GM12878 (cell line): Measurements from ENCODE around the gene DAAM2.

Experiments
- CEBPB ChIP-seq, 2 experiments: fragments of 150-350 bp in 1 of 2; IDR thresholded peaks; 2 replicates each; pipeline ENCODE4 v1.6.1; 2012 to 2014; ENCODE audit warnings: low read depth in 2 of 2, low read length in 2 of 2, borderline replicate concordance in 1 of 2, inconsistent platforms in 1 of 2
- CHD2 ChIP-seq: IDR thresholded peaks from 2 replicates; pipeline ENCODE4 v1.6.1; 2011; ENCODE audit warnings: low read depth, low read length, improper control_type of control experiment, borderline replicate concordance
- FOS ChIP-seq: IDR thresholded peaks from 3 replicates; pipeline ENCODE4 v1.6.1; 2011; ENCODE audit warnings: borderline replicate concordance; ENCODE audit not compliant: insufficient read length; ENCODE audit errors: extremely low read depth
- GABPA ChIP-seq: IDR thresholded peaks from 2 replicates; pipeline ENCODE4 v1.6.1; 2014; ENCODE audit warnings: antibody characterized with exemption, low read depth, mild to moderate bottlenecking, inconsistent platforms
- MEF2A ChIP-seq: IDR thresholded peaks from 2 replicates; pipeline ENCODE4 v1.6.1; 2011; ENCODE audit warnings: low read depth, mild to moderate bottlenecking, low read length, moderate library complexity; ENCODE audit not compliant: insufficient read depth
- MEF2B ChIP-seq: fragments of 450-650 bp; IDR thresholded peaks from 2 replicates; pipeline ENCODE4 v1.6.1; 2018; ENCODE audit warnings: mild to moderate bottlenecking, moderate library complexity; ENCODE audit not compliant: partially characterized antibody, poor library complexity, severe bottlenecking
- PKNOX1 ChIP-seq: fragments of 450-650 bp; IDR thresholded peaks from 2 replicates; pipeline ENCODE4 v1.6.1; 2016; ENCODE audit warnings: mild to moderate bottlenecking
- POLR2A ChIP-seq: IDR thresholded peaks from 2 replicates; pipeline ENCODE4 v1.6.1; 2011; ENCODE audit warnings: low read depth, mild to moderate bottlenecking, low read length
- POLR2AphosphoS2 ChIP-seq: IDR thresholded peaks from 2 replicates; pipeline ENCODE4 v1.6.1; 2011; ENCODE audit warnings: low read depth, mild to moderate bottlenecking, low read length, improper control_type of control experiment, moderate library complexity
- SMC3 ChIP-seq: IDR thresholded peaks from 2 replicates; pipeline ENCODE4 v1.6.1; 2011; ENCODE audit warnings: low read length, improper control_type of control experiment, borderline replicate concordance
- SUZ12 ChIP-seq: fragments of 200-600 bp; sonication (generic); IDR thresholded peaks from one replicate; pipeline ENCODE4 v1.6.1; 2018; ENCODE audit warnings: antibody characterized with exemption, mild to moderate bottlenecking; ENCODE audit not compliant: unreplicated experiment
- USF2 ChIP-seq: IDR thresholded peaks from 2 replicates; pipeline ENCODE4 v1.6.1; 2011; ENCODE audit warnings: low read depth, low read length, improper control_type of control experiment, borderline replicate concordance
- ZNF207 ChIP-seq: fragments of 450-650 bp; IDR thresholded peaks from 2 replicates; pipeline ENCODE4 v1.6.1; 2014; ENCODE audit warnings: antibody characterized with exemption, mild to moderate bottlenecking, borderline replicate concordance
- ZNF217 ChIP-seq: fragments of 450-650 bp; IDR thresholded peaks from 2 replicates; pipeline ENCODE4 v1.6.1; 2017; ENCODE audit warnings: antibody characterized with exemption, mild to moderate bottlenecking

GRCh38 chr6:39951191-39951590, 159.0 kb downstream of the DAAM2 start:
- TF ChIP-seq MEF2B (no peak), SMC3 (no peak), CEBPB (IDR thresholded peaks at IDR 0.05; ENCODE audit: borderline replicate concordance in 1 of 2, low read depth in 2 of 2, low read length in 2 of 2) (no peak), MEF2A (no peak), POLR2AphosphoS2 (no peak), ZNF217 (no peak), FOS (no peak), CHD2 (no peak), PKNOX1 (no peak), ZNF207 (no peak), GABPA (no peak), USF2 (no peak), POLR2A (no peak), SUZ12 (no peak)
